Measurements from ENCODE around the gene TMEM59L. TPM values are rescaled to one million over a fixed set of nuclear protein-coding genes. Genes with fewer than 3 reads are reported as not detected.

TMEM59L gene
- total RNA-seq, 1 donor from 2014 or later, result 0.11 TPM

DNA sequence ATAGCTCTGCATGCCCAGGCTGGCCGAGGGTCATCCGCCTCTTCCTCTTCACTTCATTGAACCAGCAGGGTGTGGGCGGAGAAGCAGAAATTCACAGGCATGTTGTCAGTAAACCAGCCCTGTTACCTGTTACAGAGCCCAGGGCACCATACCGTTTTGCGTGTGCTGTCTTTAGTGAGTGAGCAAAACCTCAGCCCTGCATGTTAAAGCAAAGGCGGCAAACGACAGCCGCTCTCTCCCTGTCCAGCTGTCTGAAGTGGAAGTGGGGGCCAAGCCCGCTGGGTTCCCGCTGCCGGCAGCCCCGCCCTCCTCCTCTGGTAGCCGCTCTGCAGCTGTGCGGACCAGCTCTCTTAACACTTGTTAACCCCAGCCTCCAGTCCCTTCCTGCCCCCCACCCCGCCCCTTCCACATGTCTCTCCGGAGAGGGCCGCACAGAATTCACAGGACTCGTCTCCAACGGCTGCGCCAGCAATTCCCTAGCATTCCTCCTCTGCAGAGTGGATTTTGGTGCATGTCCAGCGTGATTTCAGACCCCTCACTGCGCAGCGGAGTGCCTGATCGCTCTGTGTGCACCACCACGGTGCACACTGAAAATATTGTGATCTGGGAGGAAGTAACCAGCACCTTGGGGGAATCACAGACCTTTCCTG is 36.8 kb downstream of the TMEM59L start:
- H3K4me3 ChIP-seq, result no peak overlapping the region
- H3K27me3 ChIP-seq, result no peaks in the 10 kb centered on the region
- peaks cover 74% of the 10 kb centered on the region for H4K20me1 ChIP-seq (ENCODE audit: low read depth)
- H3K9me3 ChIP-seq (ENCODE audit: low read depth), result no peaks in the 10 kb centered on the region
- H3K27ac ChIP-seq, result no peak overlapping the region
- Mint-ChIP-seq H3K4me3 (peak overlapping the region; percentile 67), H3K9me3 (no peaks in the 10 kb centered on the region), H3K27me3 (ENCODE audit: insufficient read depth, low read depth) (peaks cover 9% of the 10 kb centered on the region), H3K4me1 (peaks cover 58% of the 10 kb centered on the region), H3K27ac (peak overlapping the region; percentile 90), H3K36me3 (peaks cover 5% of the 10 kb centered on the region)
- no peak overlapping the region for H3K9ac ChIP-seq
- peak; percentile 46 for DNase-seq (ENCODE audit: low spot score)
- no peaks in the 10 kb centered on the region for H3K36me3 ChIP-seq
- no peak overlapping the region for H2AFZ ChIP-seq (replicated peaks)
- TF ChIP-seq EZH2phosphoT487 (IDR thresholded peaks at IDR 0.05), result no peak
- TF ChIP-seq EZH2 (IDR thresholded peaks at IDR 0.05), result no peak
- TF ChIP-seq, protein P1, sequence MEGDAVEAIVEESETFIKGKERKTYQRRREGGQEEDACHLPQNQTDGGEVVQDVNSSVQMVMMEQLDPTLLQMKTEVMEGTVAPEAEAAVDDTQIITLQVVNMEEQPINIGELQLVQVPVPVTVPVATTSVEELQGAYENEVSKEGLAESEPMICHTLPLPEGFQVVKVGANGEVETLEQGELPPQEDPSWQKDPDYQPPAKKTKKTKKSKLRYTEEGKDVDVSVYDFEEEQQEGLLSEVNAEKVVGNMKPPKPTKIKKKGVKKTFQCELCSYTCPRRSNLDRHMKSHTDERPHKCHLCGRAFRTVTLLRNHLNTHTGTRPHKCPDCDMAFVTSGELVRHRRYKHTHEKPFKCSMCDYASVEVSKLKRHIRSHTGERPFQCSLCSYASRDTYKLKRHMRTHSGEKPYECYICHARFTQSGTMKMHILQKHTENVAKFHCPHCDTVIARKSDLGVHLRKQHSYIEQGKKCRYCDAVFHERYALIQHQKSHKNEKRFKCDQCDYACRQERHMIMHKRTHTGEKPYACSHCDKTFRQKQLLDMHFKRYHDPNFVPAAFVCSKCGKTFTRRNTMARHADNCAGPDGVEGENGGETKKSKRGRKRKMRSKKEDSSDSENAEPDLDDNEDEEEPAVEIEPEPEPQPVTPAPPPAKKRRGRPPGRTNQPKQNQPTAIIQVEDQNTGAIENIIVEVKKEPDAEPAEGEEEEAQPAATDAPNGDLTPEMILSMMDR (IDR thresholded peaks at IDR 0.05), result no peak
- peak overlapping the region; percentile 18 for H3K4me2 ChIP-seq
- H3F3A ChIP-seq (ENCODE audit: low read depth), result no peaks in the 10 kb centered on the region
- peaks cover 12% of the 10 kb centered on the region for H3K4me1 ChIP-seq
- no peaks in the 10 kb centered on the region for H3K79me2 ChIP-seq (ENCODE audit: low read depth)

GRCh38 chr19:18650021-18650390 is 37.3 kb downstream of the TMEM59L start:
- no peaks in the 10 kb centered on the region for H3K9me3 ChIP-seq (ENCODE audit: low read depth)
- Mint-ChIP-seq H3K27ac (peak overlapping the region; percentile 78), H3K9me3 (no peaks in the 10 kb centered on the region), H3K4me3 (peak overlapping the region; percentile 67), H3K27me3 (ENCODE audit: insufficient read depth, low read depth) (peaks cover 12% of the 10 kb centered on the region), H3K4me1 (peaks cover 58% of the 10 kb centered on the region), H3K36me3 (peaks cover 5% of the 10 kb centered on the region)
- H3K9ac ChIP-seq, result no peak overlapping the region
- H4K20me1 ChIP-seq (ENCODE audit: low read depth), result peaks cover 69% of the 10 kb centered on the region
- peaks cover 9% of the 10 kb centered on the region for H3K4me1 ChIP-seq
- no peaks in the 10 kb centered on the region for H3F3A ChIP-seq (ENCODE audit: low read depth)
- H2AFZ ChIP-seq (replicated peaks), result no peak overlapping the region
- no peaks in the 10 kb centered on the region for H3K27me3 ChIP-seq
- H3K4me2 ChIP-seq, result peak overlapping the region; percentile 18
- no peaks in the 10 kb centered on the region for H3K36me3 ChIP-seq
- DNase-seq (ENCODE audit: low spot score), result no peak
- H3K79me2 ChIP-seq (ENCODE audit: low read depth), result no peaks in the 10 kb centered on the region
- no peak overlapping the region for H3K4me3 ChIP-seq
- no peak overlapping the region for H3K27ac ChIP-seq
- TF ChIP-seq EZH2phosphoT487 (IDR thresholded peaks at IDR 0.05) (no peak), EZH2 (IDR thresholded peaks at IDR 0.05) (no peak)
- TF ChIP-seq, protein P1 (IDR thresholded peaks at IDR 0.05), result no peak

DNA sequence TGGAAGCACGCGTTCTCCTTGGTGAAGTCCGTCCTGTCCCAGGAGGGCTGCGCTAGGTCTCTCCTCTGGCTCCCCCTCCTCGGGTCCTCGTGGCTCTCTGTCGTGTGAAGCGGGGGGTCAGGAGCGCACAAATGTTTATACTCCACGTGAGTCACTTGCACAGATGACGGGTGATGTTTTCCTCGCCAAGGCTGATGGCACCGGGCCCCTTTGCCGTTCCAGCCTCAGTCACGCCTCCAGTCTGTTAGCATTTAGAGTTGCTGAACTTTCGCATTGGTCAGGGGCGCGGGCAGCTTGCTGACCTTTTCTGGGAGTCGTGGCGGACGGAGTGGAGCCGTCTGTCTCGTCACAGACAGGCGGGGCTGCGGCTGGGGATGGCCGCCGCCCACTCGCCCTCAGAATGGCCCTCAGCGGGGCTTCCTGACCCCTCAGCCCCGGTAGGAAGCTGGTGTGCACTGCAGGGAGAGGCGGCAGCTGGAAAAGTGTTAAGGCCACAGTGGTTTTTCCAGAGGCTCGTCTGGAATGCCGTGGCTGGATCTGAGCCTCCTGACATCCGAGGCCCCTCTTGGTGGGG is 37.9 kb downstream of the TMEM59L start:
- Histone ChIP-seq H3K9me3 (ENCODE audit: low read depth) (no peaks in the 10 kb centered on the region), H3K27ac (no peak overlapping the region), H3K79me2 (ENCODE audit: low read depth) (no peaks in the 10 kb centered on the region), H3K9ac (no peak overlapping the region), H3K4me1 (peaks cover 9% of the 10 kb centered on the region), H3K4me2 (no peak overlapping the region), H3K36me3 (no peaks in the 10 kb centered on the region), H3F3A (ENCODE audit: low read depth) (no peaks in the 10 kb centered on the region), H4K20me1 (ENCODE audit: low read depth) (peaks cover 67% of the 10 kb centered on the region), H3K27me3 (no peaks in the 10 kb centered on the region), H2AFZ (replicated peaks) (no peak overlapping the region), H3K4me3 (no peak overlapping the region)
- peaks cover 59% of the 10 kb centered on the region for H3K4me1 Mint-ChIP-seq
- peaks cover 5% of the 10 kb centered on the region for H3K36me3 Mint-ChIP-seq
- TF ChIP-seq EZH2 (IDR thresholded peaks at IDR 0.05) (no peak), EZH2phosphoT487 (IDR thresholded peaks at IDR 0.05) (no peak)
- TF ChIP-seq, protein P1 (IDR thresholded peaks at IDR 0.05), result no peak
- H3K4me3 Mint-ChIP-seq, result peak overlapping the region; percentile 65
- no peaks in the 10 kb centered on the region for H3K9me3 Mint-ChIP-seq
- peak; percentile 37 for DNase-seq (ENCODE audit: low spot score)
- peak overlapping the region; percentile 60 for H3K27ac Mint-ChIP-seq
- H3K27me3 Mint-ChIP-seq (ENCODE audit: insufficient read depth, low read depth), result peaks cover 12% of the 10 kb centered on the region

Measured in neural progenitor cell (in vitro differentiated cells).